MCF 10A (cell line): ENCODE measurements around the gene ABTB1. TPM values are rescaled to one million over a fixed set of nuclear protein-coding genes. Genes with fewer than 3 reads are reported as not detected.
"Not testable (repeated sequence)": the region's sequence is repeated elsewhere in the genome, so short reads cannot be mapped to it uniquely, and the experiment has no call there.

ENCODE experiments used
- BruUV-seq: library from RNA; stranded (reverse); fragments of 400-500 nt; replicated peaks from 2 replicates; lab custom pipeline; 2021; lab: Mats Ljungman, UMichigan
- CTCF ChIA-PET: fragments of 300-600 bp; sonication (Branson Sonifier 250); formaldehyde crosslinking; extraction: SDS; loops from one replicate; lab custom pipeline; 2021; ENCODE audit warnings: antibody characterized with exemption, inconsistent platforms; lab: Yijun Ruan, JAX
- POLR2A ChIA-PET: fragments of 300-600, 350-650 bp; sonication (Branson Sonifier 250); formaldehyde crosslinking; extraction: SDS; loops from one replicate; lab custom pipeline; 2020; ENCODE audit warnings: antibody characterized with exemption, inconsistent platforms; lab: Yijun Ruan, JAX
- DNase-seq: peaks from one replicate; pipeline ENCODE4 v3.0.0-alpha.2; 2018; ENCODE audit not compliant: unreplicated experiment
- H3K27ac Mint-ChIP-seq: one replicate; pipeline ENCODE4 v1.8.0; 2022; ENCODE audit warnings: mild to moderate bottlenecking, low read depth, mixed read lengths; ENCODE audit not compliant: unreplicated experiment
- H3K27me3 Mint-ChIP-seq: one replicate; pipeline ENCODE4 v1.8.0; 2022; ENCODE audit warnings: mixed read lengths; ENCODE audit not compliant: insufficient read depth, unreplicated experiment
- H3K36me3 Mint-ChIP-seq: one replicate; pipeline ENCODE4 v1.8.0; 2022; ENCODE audit warnings: mild to moderate bottlenecking, moderate library complexity, mixed read lengths; ENCODE audit not compliant: insufficient read depth, unreplicated experiment
- H3K4me1 Mint-ChIP-seq: one replicate; pipeline ENCODE4 v1.8.0; 2022; ENCODE audit warnings: mixed read lengths; ENCODE audit not compliant: insufficient read depth, unreplicated experiment
- H3K4me3 Mint-ChIP-seq: one replicate; pipeline ENCODE4 v1.8.0; 2022; ENCODE audit warnings: mild to moderate bottlenecking, moderate library complexity, mixed read lengths; ENCODE audit not compliant: unreplicated experiment
- H3K9me3 Mint-ChIP-seq: one replicate; pipeline ENCODE4 v1.8.0; 2022; ENCODE audit warnings: mixed read lengths; ENCODE audit not compliant: unreplicated experiment
- CTCF ChIP-seq: fragments of 200-600 bp; IDR thresholded peaks from one replicate; pipeline ENCODE4 v1.8.0; 2022; ENCODE audit warnings: antibody characterized with exemption, mild to moderate bottlenecking; ENCODE audit not compliant: unreplicated experiment
- intact Hi-C: fragments of 100-400 bp; cut with micrococcal nuclease; formaldehyde crosslinking; loops from 2 replicates; pipeline ENCODE4 v1.14.1; 2022
- total RNA-seq: library from RNA; stranded (reverse); gene quantifications from 2 replicates; pipeline ENCODE4 v1.2.3, GENCODE V29; 2022

Gene ABTB1
- total RNA-seq, 1 experiment from 2014 or later = 9.7 TPM

GRCh38 chr3:127679534-127680145, 6.9 kb downstream of the ABTB1 start:
- intact Hi-C loops = no loop called here
- no TSS peak for BruUV-seq
- ChIA-PET CTCF (interaction anchor here (0.6 to 3.3 kb wide), 5 partner anchors 11 to 337 kb away, joined by 3 to 15 read pairs (median 5); no protein-coding TSS in a partner anchor), POLR2A (interaction anchor here (0.7 to 1.1 kb wide), 4 partner anchors 11 to 544 kb away, joined by 3 read pairs; no protein-coding TSS in a partner anchor)
- H3K27ac Mint-ChIP-seq = no peak overlapping the region
- no peaks in the 10 kb centered on the region for H3K9me3 Mint-ChIP-seq
- H3K27me3 Mint-ChIP-seq = no peaks in the 10 kb centered on the region
- DNase-seq = no peak
- H3K36me3 Mint-ChIP-seq = no peaks in the 10 kb centered on the region
- H3K4me3 Mint-ChIP-seq = no peak overlapping the region
- peaks cover 19% of the 10 kb centered on the region for H3K4me1 Mint-ChIP-seq
- TF ChIP-seq CTCF = no peak

- no TSS peak for BruUV-seq
- Mint-ChIP-seq H3K9me3 (no peaks in the 10 kb centered on the region), H3K27me3 (no peaks in the 10 kb centered on the region), H3K36me3 (no peaks in the 10 kb centered on the region), H3K4me3 (no peak overlapping the region), H3K4me1 (peaks cover 16% of the 10 kb centered on the region), H3K27ac (no peak overlapping the region)
- ChIA-PET POLR2A (interaction anchor here (0.7 kb wide), 1 partner anchor 15 kb away, joined by 3 read pairs; no protein-coding TSS in a partner anchor), CTCF (interaction anchor here (1.3 to 3.3 kb wide), 2 partner anchors 11 to 14 kb away, joined by 5 to 15 read pairs; no protein-coding TSS in a partner anchor)
- no peak for DNase-seq
- intact Hi-C loops = no loop called here
- no peak for TF ChIP-seq CTCF
Measured at GRCh38 chr3:127680146-127680661, 7.5 kb downstream of the ABTB1 start.

GRCh38 chr3:127680798-127681221, 8.1 kb downstream of the ABTB1 start:
- Mint-ChIP-seq H3K27ac (no peak overlapping the region), H3K4me1 (peaks cover 16% of the 10 kb centered on the region), H3K36me3 (no peaks in the 10 kb centered on the region), H3K27me3 (no peaks in the 10 kb centered on the region), H3K9me3 (no peaks in the 10 kb centered on the region), H3K4me3 (no peak overlapping the region)
- TF ChIP-seq CTCF = no peak
- BruUV-seq = no TSS peak
- intact Hi-C loops = no loop called here
- CTCF ChIA-PET = interaction anchor here (0.7 to 3.3 kb wide), 2 partner anchors 10 to 14 kb away, joined by 3 to 15 read pairs; no protein-coding TSS in a partner anchor
- POLR2A ChIA-PET = no interaction called here
- DNase-seq = no peak

GRCh38 chr3:127682175-127682554, 9.4 kb downstream of the ABTB1 start:
- H3K27me3 Mint-ChIP-seq, H3K9me3 Mint-ChIP-seq, H3K27ac Mint-ChIP-seq, H3K4me3 Mint-ChIP-seq, H3K36me3 Mint-ChIP-seq, intact Hi-C loops, DNase-seq, BruUV-seq: not testable (repeated sequence)
- ChIA-PET CTCF (interaction anchor here (0.6 to 1.4 kb wide), 3 partner anchors 31 to 1002 kb away, joined by 3 read pairs; no protein-coding TSS in a partner anchor), POLR2A (interaction anchor here (0.6 to 2.4 kb wide), 2 partner anchors 91 to 277 kb away, joined by 3 to 11 read pairs; partner anchors contain the start of gene TPRA1)
- peaks cover 16% of the 10 kb centered on the region for H3K4me1 Mint-ChIP-seq
